Skeletal muscle cell (primary cell): Measurements from ENCODE around the gene MESP2.

Experiments
- DNase-seq: peaks from one replicate; pipeline ENCODE4 v3.0.0-alpha.2; 2010; ENCODE audit warnings: low read depth
- H3K4me3 ChIP-seq: 2 replicates; pipeline ENCODE4 v1.5.1; 2011; ENCODE audit warnings: low read depth, mild to moderate bottlenecking, control low read depth, low read length, moderate library complexity

MESP2 gene

GRCh38 chr15:89795996-89796395 is 19.9 kb downstream of the MESP2 start:
- no peak for DNase-seq
- H3K4me3 ChIP-seq = no peak overlapping the region

GRCh38 chr15:89797678-89798201 is 21.6 kb downstream of the MESP2 start:
- no peak for DNase-seq

GRCh38 chr15:89799011-89799911 is 23.1 kb downstream of the MESP2 start:
- no peak overlapping the region for H3K4me3 ChIP-seq
- no peak for DNase-seq

More at GRCh38 chr15:89797678-89798201, 21.6 kb downstream of the MESP2 start:
- H3K4me3 ChIP-seq = no peak overlapping the region

GRCh38 chr15:89799918-89800498 is 23.9 kb downstream of the MESP2 start:
- H3K4me3 ChIP-seq = no peak overlapping the region
- no peak for DNase-seq

GRCh38 chr15:89801471-89802195 is 25.5 kb downstream of the MESP2 start:
- no peak for DNase-seq
- no peak overlapping the region for H3K4me3 ChIP-seq

- no peak for DNase-seq
- H3K4me3 ChIP-seq = no peak overlapping the region
These were observed 26.2 kb downstream of the MESP2 start for GRCh38 chr15:89802231-89802928.

GRCh38 chr15:89802986-89803824 is 27.1 kb downstream of the MESP2 start:
- H3K4me3 ChIP-seq = no peak overlapping the region
- DNase-seq = no peak

GRCh38 chr15:89803941-89804800 is 28.0 kb downstream of the MESP2 start:
- no peak overlapping the region for H3K4me3 ChIP-seq
- no peak for DNase-seq

GRCh38 chr15:89805241-89806209 is 29.4 kb downstream of the MESP2 start:
- no peak overlapping the region for H3K4me3 ChIP-seq
- DNase-seq = no peak

GRCh38 chr15:89806210-89806558 is 30.1 kb downstream of the MESP2 start:
- DNase-seq = no peak
- no peak overlapping the region for H3K4me3 ChIP-seq

GRCh38 chr15:89806559-89807550 is 30.7 kb downstream of the MESP2 start:
- no peak overlapping the region for H3K4me3 ChIP-seq

GRCh38 chr15:89807689-89808088 is 31.6 kb downstream of the MESP2 start:
- H3K4me3 ChIP-seq = no peak overlapping the region
- no peak for DNase-seq

More at GRCh38 chr15:89806559-89807550, 30.7 kb downstream of the MESP2 start:
- DNase-seq = no peak

GRCh38 chr15:89808160-89808870 is 32.2 kb downstream of the MESP2 start:
- DNase-seq = no peak
- no peak overlapping the region for H3K4me3 ChIP-seq

GRCh38 chr15:89809093-89809786 is 33.1 kb downstream of the MESP2 start:
- H3K4me3 ChIP-seq = no peak overlapping the region
- DNase-seq = no peak
